ENCODE results near the gene POLA2.
A peak's percentile ranks its signal among the peaks of the same experiment; 100 is the strongest.

The POLA2 gene

GRCh38 chr11:65298655-65299179 is 37.0 kb downstream of the POLA2 start:
- H3K4me3 ChIP-seq (ENCODE audit: extremely low read depth, insufficient read depth, low read length, poor library complexity, severe bottlenecking): no peak overlapping the region
- WGBS, 2 experiments (ENCODE audit: insufficient coverage in 2 of 2): 82 to 89% methylated on average over 11 to 12 of the region's 12 CpGs
- H3K4me1 ChIP-seq (ENCODE audit: control insufficient read depth, insufficient read depth, low read length, poor library complexity, severe bottlenecking): peaks cover 18% of the 10 kb centered on the region
- H3K36me3 ChIP-seq (ENCODE audit: control insufficient read depth, insufficient read depth, low read length): peaks cover 47% of the 10 kb centered on the region
- H3K9me3 ChIP-seq (ENCODE audit: control insufficient read depth, low read length): no peaks in the 10 kb centered on the region
- H3K27ac ChIP-seq (ENCODE audit: low read depth, low read length, severe bottlenecking): peak overlapping the region; percentile 49

GRCh38 chr11:65300621-65301275 is 39.0 kb downstream of the POLA2 start:
- 93 to 98% methylated on average over 14 to 15 of the region's 17 CpGs for WGBS, 2 experiments (ENCODE audit: insufficient coverage in 2 of 2)
- Histone ChIP-seq H3K4me3 (ENCODE audit: extremely low read depth, insufficient read depth, low read length, poor library complexity, severe bottlenecking) (no peak overlapping the region), H3K9me3 (ENCODE audit: control insufficient read depth, low read length) (no peaks in the 10 kb centered on the region), H3K27ac (ENCODE audit: low read depth, low read length, severe bottlenecking) (no peak overlapping the region), H3K36me3 (ENCODE audit: control insufficient read depth, insufficient read depth, low read length) (peaks cover 36% of the 10 kb centered on the region), H3K4me1 (ENCODE audit: control insufficient read depth, insufficient read depth, low read length, poor library complexity, severe bottlenecking) (peaks cover 18% of the 10 kb centered on the region)

- 47 to 61% methylated on average over 9 of the region's 12 CpGs for WGBS, 2 experiments (ENCODE audit: insufficient coverage in 2 of 2)
- no peak overlapping the region for H3K4me3 ChIP-seq (ENCODE audit: extremely low read depth, insufficient read depth, low read length, poor library complexity, severe bottlenecking)
- no peaks in the 10 kb centered on the region for H3K9me3 ChIP-seq (ENCODE audit: control insufficient read depth, low read length)
- H3K27ac ChIP-seq (ENCODE audit: low read depth, low read length, severe bottlenecking): peak overlapping the region; percentile 72
- H3K36me3 ChIP-seq (ENCODE audit: control insufficient read depth, insufficient read depth, low read length): peaks cover 28% of the 10 kb centered on the region
- peaks cover 18% of the 10 kb centered on the region for H3K4me1 ChIP-seq (ENCODE audit: control insufficient read depth, insufficient read depth, low read length, poor library complexity, severe bottlenecking)
Observed at GRCh38 chr11:65301491-65302329, 39.9 kb downstream of the POLA2 start.

GRCh38 chr11:65303555-65303954 is 41.8 kb downstream of the POLA2 start:
- peaks cover 25% of the 10 kb centered on the region for H3K36me3 ChIP-seq (ENCODE audit: control insufficient read depth, insufficient read depth, low read length)
- H3K4me3 ChIP-seq (ENCODE audit: extremely low read depth, insufficient read depth, low read length, poor library complexity, severe bottlenecking): no peak overlapping the region
- peaks cover 20% of the 10 kb centered on the region for H3K4me1 ChIP-seq (ENCODE audit: control insufficient read depth, insufficient read depth, low read length, poor library complexity, severe bottlenecking)
- H3K9me3 ChIP-seq (ENCODE audit: control insufficient read depth, low read length): no peaks in the 10 kb centered on the region
- 95 to 100% methylated on average over 1 to 3 of the region's 3 CpGs for WGBS, 2 experiments (ENCODE audit: insufficient coverage in 2 of 2)
- no peak overlapping the region for H3K27ac ChIP-seq (ENCODE audit: low read depth, low read length, severe bottlenecking)

- H3K27ac ChIP-seq (ENCODE audit: low read depth, low read length, severe bottlenecking): no peak overlapping the region
- peaks cover 20% of the 10 kb centered on the region for H3K36me3 ChIP-seq (ENCODE audit: control insufficient read depth, insufficient read depth, low read length)
- H3K4me1 ChIP-seq (ENCODE audit: control insufficient read depth, insufficient read depth, low read length, poor library complexity, severe bottlenecking): peaks cover 20% of the 10 kb centered on the region
- no peak overlapping the region for H3K4me3 ChIP-seq (ENCODE audit: extremely low read depth, insufficient read depth, low read length, poor library complexity, severe bottlenecking)
- no peaks in the 10 kb centered on the region for H3K9me3 ChIP-seq (ENCODE audit: control insufficient read depth, low read length)
- 94 to 96% methylated on average over 4 of the region's 4 CpGs for WGBS, 2 experiments (ENCODE audit: insufficient coverage in 2 of 2)
Observed at GRCh38 chr11:65304110-65304509, 42.3 kb downstream of the POLA2 start.

GRCh38 chr11:65304613-65305012 is 42.9 kb downstream of the POLA2 start:
- Histone ChIP-seq H3K9me3 (ENCODE audit: control insufficient read depth, low read length) (no peaks in the 10 kb centered on the region), H3K4me3 (ENCODE audit: extremely low read depth, insufficient read depth, low read length, poor library complexity, severe bottlenecking) (no peak overlapping the region), H3K4me1 (ENCODE audit: control insufficient read depth, insufficient read depth, low read length, poor library complexity, severe bottlenecking) (peaks cover 21% of the 10 kb centered on the region), H3K27ac (ENCODE audit: low read depth, low read length, severe bottlenecking) (no peak overlapping the region), H3K36me3 (ENCODE audit: control insufficient read depth, insufficient read depth, low read length) (peaks cover 17% of the 10 kb centered on the region)
- WGBS, 2 experiments (ENCODE audit: insufficient coverage in 2 of 2): 94 to 98% methylated on average over 5 to 7 of the region's 7 CpGs

GRCh38 chr11:65305501-65306268 is 43.9 kb downstream of the POLA2 start:
- no peaks in the 10 kb centered on the region for H3K9me3 ChIP-seq (ENCODE audit: control insufficient read depth, low read length)
- 94 to 98% methylated on average over 16 of the region's 17 CpGs for WGBS, 2 experiments (ENCODE audit: insufficient coverage in 2 of 2)
- no peak overlapping the region for H3K27ac ChIP-seq (ENCODE audit: low read depth, low read length, severe bottlenecking)
- H3K4me1 ChIP-seq (ENCODE audit: control insufficient read depth, insufficient read depth, low read length, poor library complexity, severe bottlenecking): peaks cover 23% of the 10 kb centered on the region
- no peak overlapping the region for H3K4me3 ChIP-seq (ENCODE audit: extremely low read depth, insufficient read depth, low read length, poor library complexity, severe bottlenecking)
- H3K36me3 ChIP-seq (ENCODE audit: control insufficient read depth, insufficient read depth, low read length): peaks cover 17% of the 10 kb centered on the region

- Histone ChIP-seq H3K4me1 (ENCODE audit: control insufficient read depth, insufficient read depth, low read length, poor library complexity, severe bottlenecking) (peaks cover 20% of the 10 kb centered on the region), H3K4me3 (ENCODE audit: extremely low read depth, insufficient read depth, low read length, poor library complexity, severe bottlenecking) (no peak overlapping the region), H3K36me3 (ENCODE audit: control insufficient read depth, insufficient read depth, low read length) (peaks cover 17% of the 10 kb centered on the region), H3K27ac (ENCODE audit: low read depth, low read length, severe bottlenecking) (no peak overlapping the region), H3K9me3 (ENCODE audit: control insufficient read depth, low read length) (no peaks in the 10 kb centered on the region)
- 89 to 91% methylated on average over 6 of the region's 6 CpGs for WGBS, 2 experiments (ENCODE audit: insufficient coverage in 2 of 2)
Observed at GRCh38 chr11:65307298-65308229, 45.8 kb downstream of the POLA2 start.

- Histone ChIP-seq H3K27ac (ENCODE audit: low read depth, low read length, severe bottlenecking) (no peak overlapping the region), H3K4me3 (ENCODE audit: extremely low read depth, insufficient read depth, low read length, poor library complexity, severe bottlenecking) (no peak overlapping the region), H3K4me1 (ENCODE audit: control insufficient read depth, insufficient read depth, low read length, poor library complexity, severe bottlenecking) (peaks cover 20% of the 10 kb centered on the region), H3K9me3 (ENCODE audit: control insufficient read depth, low read length) (no peaks in the 10 kb centered on the region), H3K36me3 (ENCODE audit: control insufficient read depth, insufficient read depth, low read length) (peaks cover 16% of the 10 kb centered on the region)
- WGBS, 2 experiments (ENCODE audit: insufficient coverage in 2 of 2): 85 to 88% methylated on average over 5 of the region's 7 CpGs
Observed at GRCh38 chr11:65308281-65308891, 46.6 kb downstream of the POLA2 start.
